ENCODE data around the gene DEFB115.
"Not testable (repeated sequence)": the region's sequence is repeated elsewhere in the genome, so short reads cannot be mapped to it uniquely, and the experiment has no call there.

Gene DEFB115
- 0 reads per million in 9 experiments for total RNA-seq

- Mint-ChIP-seq H3K4me1 (ENCODE audit: low read depth in 2 of 2) (no peaks in the 10 kb centered on the region), H3K4me3 (no peak within 1 kb of the TSS), H3K27ac (no peak within 1 kb of the TSS), H3K36me3 (ENCODE audit: insufficient read depth) (no peaks in the 10 kb centered on the region), H3K9me3 (peaks cover 10 to 12% of the 10 kb centered on the region in 2 donors), H3K27me3 (no peaks in the 10 kb centered on the region)
- DNase-seq (no peak), ATAC-seq (replicated peaks) (no peak)
These were observed at the start of gene DEFB115 for GRCh38 chr20:31257364-31257763. Gene DEFB115, plus strand, starts transcription at chr20:31257664. Its CDS starts 0 bp downstream, at chr20:31257664.

GRCh38 chr20:31236953-31237352 is 20.5 kb upstream of the DEFB115 start:
- H3K4me1 Mint-ChIP-seq (ENCODE audit: low read depth in 2 of 2) = no peaks in the 10 kb centered on the region
- ATAC-seq (replicated peaks) = no peak

GRCh38 chr20:31237763-31238162 is 19.7 kb upstream of the DEFB115 start:
- Mint-ChIP-seq H3K4me3 (no peak overlapping the region), H3K9me3 (no peaks in the 10 kb centered on the region), H3K4me1 (ENCODE audit: low read depth in 2 of 2) (no peaks in the 10 kb centered on the region), H3K27ac (no peak overlapping the region), H3K36me3 (ENCODE audit: insufficient read depth) (no peaks in the 10 kb centered on the region), H3K27me3 (no peaks in the 10 kb centered on the region)
- DNase-seq (no peak), ATAC-seq (replicated peaks) (no peak)

More at GRCh38 chr20:31236953-31237352, 20.5 kb upstream of the DEFB115 start:
- Mint-ChIP-seq H3K36me3 (ENCODE audit: insufficient read depth) (no peaks in the 10 kb centered on the region), H3K9me3 (no peaks in the 10 kb centered on the region), H3K27ac (no peak overlapping the region), H3K27me3 (no peaks in the 10 kb centered on the region), H3K4me3 (no peak overlapping the region)
- DNase-seq = no peak

GRCh38 chr20:31239139-31239538 is 18.3 kb upstream of the DEFB115 start:
- Mint-ChIP-seq H3K4me3 (no peak overlapping the region), H3K27me3 (no peaks in the 10 kb centered on the region), H3K36me3 (ENCODE audit: insufficient read depth) (no peaks in the 10 kb centered on the region), H3K4me1 (ENCODE audit: low read depth in 2 of 2) (no peaks in the 10 kb centered on the region), H3K27ac (no peak overlapping the region), H3K9me3 (no peaks in the 10 kb centered on the region)
- no peak for ATAC-seq (replicated peaks)
- DNase-seq = no peak

DNA sequence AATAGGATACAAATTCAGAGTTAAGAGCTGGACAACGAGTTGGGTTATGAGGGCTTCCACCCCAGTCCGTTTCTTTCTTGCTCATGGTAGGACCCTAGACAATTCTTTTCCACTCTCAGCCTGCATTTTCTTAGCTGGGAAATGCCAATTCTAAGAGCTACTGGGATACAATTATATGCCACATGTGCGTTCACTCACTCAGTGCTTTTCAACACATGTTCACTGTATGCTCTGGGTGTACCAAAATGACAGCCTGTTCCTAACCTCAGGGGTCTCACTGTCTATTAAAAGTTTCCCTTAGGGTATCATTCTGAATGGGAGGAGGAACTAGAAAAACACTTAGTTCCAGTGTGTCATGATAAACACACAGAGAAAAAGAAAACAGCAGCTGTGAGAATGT is 505 bp upstream of the DEFB115 start:
- H3K4me3 Mint-ChIP-seq = no peak overlapping the region
- no peaks in the 10 kb centered on the region for H3K27me3 Mint-ChIP-seq
- H3K36me3 Mint-ChIP-seq (ENCODE audit: insufficient read depth) = no peaks in the 10 kb centered on the region
- H3K27ac Mint-ChIP-seq = no peak overlapping the region
- ATAC-seq (replicated peaks) (no peak), DNase-seq (no peak)
- H3K9me3 Mint-ChIP-seq = peaks cover 10 to 12% of the 10 kb centered on the region in 2 donors
- no peaks in the 10 kb centered on the region for H3K4me1 Mint-ChIP-seq (ENCODE audit: low read depth in 2 of 2)

- no peaks in the 10 kb centered on the region for H3K36me3 Mint-ChIP-seq (ENCODE audit: insufficient read depth)
- DNase-seq (no peak), ATAC-seq (replicated peaks) (no peak)
- H3K27me3 Mint-ChIP-seq = no peaks in the 10 kb centered on the region
- peaks cover 8 to 9% of the 10 kb centered on the region in 2 donors for H3K9me3 Mint-ChIP-seq
- no peaks in the 10 kb centered on the region for H3K4me1 Mint-ChIP-seq (ENCODE audit: low read depth in 2 of 2)
- no peak overlapping the region for H3K27ac Mint-ChIP-seq
- H3K4me3 Mint-ChIP-seq = no peak overlapping the region
These were observed 3.0 kb downstream of the DEFB115 start for GRCh38 chr20:31260326-31260932.

GRCh38 chr20:31274441-31274840 is 17.0 kb downstream of the DEFB115 start:
- H3K36me3 Mint-ChIP-seq (ENCODE audit: insufficient read depth) = no peaks in the 10 kb centered on the region
- no peak overlapping the region for H3K4me3 Mint-ChIP-seq
- DNase-seq (no peak), ATAC-seq (replicated peaks) (no peak)
- H3K27ac Mint-ChIP-seq = no peak overlapping the region
- no peaks in the 10 kb centered on the region for H3K27me3 Mint-ChIP-seq
- peaks cover 23 to 26% of the 10 kb centered on the region in 2 donors for H3K9me3 Mint-ChIP-seq
- H3K4me1 Mint-ChIP-seq (ENCODE audit: low read depth in 2 of 2) = no peaks in the 10 kb centered on the region

GRCh38 chr20:31278178-31278577 is 20.7 kb downstream of the DEFB115 start:
- no peak for DNase-seq
- no peak overlapping the region for H3K27ac Mint-ChIP-seq
- H3K4me3 Mint-ChIP-seq = no peak overlapping the region
- H3K9me3 Mint-ChIP-seq = peaks cover 5 to 23% of the 10 kb centered on the region in 2 donors
- no peaks in the 10 kb centered on the region for H3K4me1 Mint-ChIP-seq (ENCODE audit: low read depth in 2 of 2)
- no peak for ATAC-seq (replicated peaks)
- no peaks in the 10 kb centered on the region for H3K36me3 Mint-ChIP-seq (ENCODE audit: insufficient read depth)
- no peaks in the 10 kb centered on the region for H3K27me3 Mint-ChIP-seq

- H3K36me3 Mint-ChIP-seq (ENCODE audit: insufficient read depth); H3K27ac Mint-ChIP-seq; H3K4me1 Mint-ChIP-seq (ENCODE audit: low read depth in 2 of 2); H3K27me3 Mint-ChIP-seq; H3K4me3 Mint-ChIP-seq; ATAC-seq (replicated peaks); DNase-seq: not testable (repeated sequence)
- peaks cover 14 to 19% of the 10 kb centered on the region in 2 donors for H3K9me3 Mint-ChIP-seq
These were observed 27.5 kb downstream of the DEFB115 start for GRCh38 chr20:31284964-31285363.

- no peak within 1 kb of the TSS for H3K27ac Mint-ChIP-seq
- H3K4me3 Mint-ChIP-seq = no peak within 1 kb of the TSS
- no peaks in the 10 kb centered on the region for H3K27me3 Mint-ChIP-seq
- peaks cover 5 to 8% of the 10 kb centered on the region in 2 donors for H3K9me3 Mint-ChIP-seq
- no peak for DNase-seq
- no peaks in the 10 kb centered on the region for H3K4me1 Mint-ChIP-seq (ENCODE audit: low read depth in 2 of 2)
- no peaks in the 10 kb centered on the region for H3K36me3 Mint-ChIP-seq (ENCODE audit: insufficient read depth)
- ATAC-seq (replicated peaks) = no peak
These were observed 51.2 kb downstream of the DEFB115 start, which contains the start of gene DEFB116 for GRCh38 chr20:31308535-31309162. Gene DEFB116, minus strand, starts transcription at chr20:31308585. Its CDS starts 0 bp downstream, at chr20:31308585.

All from effector memory CD8-positive, alpha-beta T cell (primary cell).